ENCODE data around the gene GDPD3.
A peak's percentile ranks its signal among the peaks of the same experiment; 100 is the strongest.

The GDPD3 gene

GRCh38 chr16:30067584-30067916 is 45.8 kb downstream of the GDPD3 start:
- no peak for TF ChIP-seq CTCF (IDR thresholded peaks at IDR 0.05; ENCODE audit: insufficient read depth, low read depth, low read length, missing control alignments)
- peak overlapping the region; percentile 96 for H3K4me3 ChIP-seq (ENCODE audit: low read length)
- DNase-seq (ENCODE audit: low read depth) = no peak

- no peak for TF ChIP-seq CTCF (IDR thresholded peaks at IDR 0.05; ENCODE audit: insufficient read depth, low read depth, low read length, missing control alignments)
- no peak for DNase-seq (ENCODE audit: low read depth)
- peak overlapping the region; percentile 96 for H3K4me3 ChIP-seq (ENCODE audit: low read length)
These were observed 46.4 kb downstream of the GDPD3 start for GRCh38 chr16:30066761-30067583.

GRCh38 chr16:30065943-30066760 is 47.2 kb downstream of the GDPD3 start:
- no peak for TF ChIP-seq CTCF (IDR thresholded peaks at IDR 0.05; ENCODE audit: insufficient read depth, low read depth, low read length, missing control alignments)
- DNase-seq (ENCODE audit: low read depth) = peak; percentile 66
- peak overlapping the region; percentile 96 for H3K4me3 ChIP-seq (ENCODE audit: low read length)

GRCh38 chr16:30065102-30065942 is 48.0 kb downstream of the GDPD3 start, which contains the start of gene ALDOA:
Gene ALDOA (plus strand): TSS chr16:30065760. CDS start chr16:30066898, 1,138 bp downstream.
- peak within 1 kb of the TSS; percentile 96 for H3K4me3 ChIP-seq (ENCODE audit: low read length)
- peak; percentile 100 for DNase-seq (ENCODE audit: low read depth)
- no peak for TF ChIP-seq CTCF (IDR thresholded peaks at IDR 0.05; ENCODE audit: insufficient read depth, low read depth, low read length, missing control alignments)

- no peak for TF ChIP-seq CTCF (IDR thresholded peaks at IDR 0.05; ENCODE audit: insufficient read depth, low read depth, low read length, missing control alignments)
- peak overlapping the region; percentile 96 for H3K4me3 ChIP-seq (ENCODE audit: low read length)
These were observed 48.6 kb downstream of the GDPD3 start for GRCh38 chr16:30064729-30065101.

GRCh38 chr16:30063893-30064728 is 49.2 kb downstream of the GDPD3 start:
- peak; percentile 31 for TF ChIP-seq CTCF (IDR thresholded peaks at IDR 0.05; ENCODE audit: insufficient read depth, low read depth, low read length, missing control alignments)
- H3K4me3 ChIP-seq (ENCODE audit: low read length) = peak overlapping the region; percentile 96
- peak; percentile 56 for DNase-seq (ENCODE audit: low read depth)

More at GRCh38 chr16:30064729-30065101, 48.6 kb downstream of the GDPD3 start:
- no peak for DNase-seq (ENCODE audit: low read depth)
